ENCODE results near the gene TCP11.

TCP11 gene

GRCh38 chr6:35078896-35079295, 62.2 kb downstream of the TCP11 start:
- DNase-seq, result no peak

- no peak for DNase-seq
Observed at GRCh38 chr6:35078226-35078850, 62.8 kb downstream of the TCP11 start.

DNA sequence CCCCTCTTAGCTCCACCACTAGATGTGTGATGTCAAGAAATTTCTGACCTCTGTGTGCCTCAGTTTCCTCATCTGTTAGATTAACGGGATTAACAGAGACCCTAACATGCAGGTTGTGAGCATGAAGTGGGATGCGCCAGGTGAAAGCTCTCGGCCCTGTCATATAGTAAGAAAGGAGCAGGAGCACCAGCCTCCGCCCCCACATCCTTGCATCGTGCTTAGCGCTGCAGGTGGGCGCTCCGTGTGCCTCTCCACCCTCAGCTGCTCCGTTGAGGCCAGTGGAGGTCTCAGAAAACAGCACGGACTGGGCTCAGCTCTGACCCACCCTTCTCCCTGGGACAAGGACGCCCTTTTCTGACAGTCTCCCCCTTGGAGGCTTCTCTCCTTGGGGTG, 63.4 kb downstream of the TCP11 start:
- DNase-seq, result no peak

- DNase-seq, result no peak
Observed at GRCh38 chr6:35076997-35077712, 64.0 kb downstream of the TCP11 start.

GRCh38 chr6:35073766-35074471, 67.2 kb downstream of the TCP11 start:
- DNase-seq, result no peak

DNA sequence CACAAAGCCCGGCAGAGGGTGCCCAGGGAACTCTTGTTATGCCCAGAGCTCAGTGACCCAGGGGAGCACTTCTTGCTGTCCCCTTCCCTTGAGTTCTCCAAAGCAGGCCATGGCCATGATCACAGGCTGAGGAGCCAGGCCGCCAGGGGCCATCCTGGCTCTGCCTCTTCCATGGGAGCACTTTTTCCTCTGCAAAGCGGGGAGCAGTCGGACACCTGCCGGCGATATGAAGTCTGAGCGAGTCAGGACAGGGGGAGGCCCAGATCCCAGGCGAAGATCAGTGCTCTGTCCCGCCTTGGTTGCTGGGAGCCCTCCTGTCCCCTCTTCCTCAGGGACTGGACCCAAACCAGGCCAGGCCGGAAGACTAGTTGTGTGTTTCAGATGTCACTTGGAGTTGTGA, 67.9 kb downstream of the TCP11 start:
- no peak for DNase-seq

- no peak for DNase-seq
Observed at GRCh38 chr6:35072698-35073055, 68.5 kb downstream of the TCP11 start.

- no peak for DNase-seq
Observed at GRCh38 chr6:35072051-35072697, 69.0 kb downstream of the TCP11 start.

DNA sequence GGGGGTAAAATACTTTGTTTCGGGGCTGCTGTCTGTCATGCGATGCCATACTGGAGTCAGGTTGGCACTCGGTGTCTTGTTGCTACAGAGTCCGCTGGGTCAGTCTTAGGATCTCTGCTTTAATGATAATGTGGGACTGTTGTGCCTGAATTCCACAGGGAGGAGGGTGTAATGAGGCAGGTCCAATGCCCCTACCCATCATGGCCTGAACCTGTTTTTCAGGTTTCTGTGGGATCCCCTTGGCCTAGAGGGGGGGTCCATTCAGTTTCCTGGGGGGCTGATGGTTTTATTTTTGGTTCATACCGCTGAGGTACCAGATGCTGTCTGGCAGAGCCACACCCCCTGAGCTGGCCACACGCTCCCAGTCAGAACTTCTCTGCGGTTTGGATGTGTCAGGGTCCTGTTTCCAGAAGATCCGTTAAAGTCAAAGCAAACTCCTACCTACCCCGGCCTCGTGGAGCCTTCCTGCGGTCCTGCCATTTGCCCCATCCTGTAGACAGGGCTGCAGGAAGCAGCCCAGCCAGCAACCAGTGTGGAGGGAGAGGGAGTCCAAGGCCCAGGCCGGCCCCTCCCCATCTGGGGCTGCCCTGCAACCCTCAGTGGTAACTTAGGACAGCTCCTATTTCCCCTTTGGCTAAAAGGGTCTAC, 69.7 kb downstream of the TCP11 start:
- no peak for DNase-seq

DNA sequence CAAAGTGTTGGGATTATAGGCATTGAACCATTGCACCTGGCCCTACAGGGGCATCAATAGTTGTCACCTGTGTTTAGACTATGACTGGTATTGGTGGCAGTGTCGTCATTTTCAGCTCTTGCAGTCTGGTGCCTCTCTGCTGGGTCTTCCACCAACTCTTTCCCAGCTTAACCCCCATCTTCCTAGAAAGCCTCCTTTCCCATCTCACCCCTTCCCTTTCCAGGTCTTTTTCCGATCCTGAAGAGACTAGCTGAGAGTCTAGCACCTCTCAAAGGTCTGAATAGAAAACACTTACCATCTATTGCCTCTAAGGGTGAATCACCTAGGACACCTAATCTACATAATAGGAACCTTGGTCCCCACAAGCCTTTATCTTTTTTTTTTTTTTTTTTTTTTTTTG, 71.0 kb downstream of the TCP11 start:
- DNase-seq, result no peak

DNA sequence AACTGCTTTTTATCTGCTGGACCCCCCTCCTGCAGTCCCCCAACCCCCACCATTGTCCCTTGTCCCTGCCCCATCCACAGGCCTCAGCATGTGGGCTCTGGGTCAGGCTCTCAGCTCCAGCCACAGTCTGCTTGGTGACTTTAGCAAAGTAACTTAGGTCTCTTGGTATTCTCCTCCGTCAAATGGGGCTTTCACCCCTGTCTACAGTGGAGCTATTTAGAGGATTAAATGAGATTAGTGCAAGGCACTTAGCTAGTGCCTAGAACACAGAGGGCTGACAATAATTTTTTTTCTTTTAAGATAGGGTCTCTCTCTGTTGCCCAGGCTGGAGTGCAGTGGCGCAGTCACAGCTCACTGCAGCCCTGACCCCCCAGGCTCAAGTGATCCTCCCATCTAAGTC, 71.9 kb downstream of the TCP11 start:
- DNase-seq, result no peak

GRCh38 chr6:35068644-35069043, 72.5 kb downstream of the TCP11 start:
- DNase-seq, result no peak

- DNase-seq, result no peak
Observed at GRCh38 chr6:35068206-35068605, 72.9 kb downstream of the TCP11 start.
